Stomach (tissue), 9 donors: ENCODE results near the gene EFNA4. TPM values are rescaled to one million over a fixed set of nuclear protein-coding genes. Genes with fewer than 3 reads are reported as not detected.

ENCODE experiments used
- DNase-seq, 2 donors: peaks; one replicate each; pipeline versions ENCODE4 v3.0.0 to v3.0.0-alpha.2; 2013 to 2019
- H3K27ac ChIP-seq, 5 donors: fragments of 200-600 bp in 4 of 5; sonication (generic) in 4 of 5; one replicate each; pipeline ENCODE4 v1.5.1; 2013 to 2019; ENCODE audit warnings: mild to moderate bottlenecking in 1 of 5, moderate library complexity in 1 of 5
- H3K27me3 ChIP-seq, 3 donors: fragments of 200-600 bp; sonication (generic); one replicate each; pipeline ENCODE4 v1.5.1; 2017 to 2019; ENCODE audit warnings: mixed run types in 1 of 3
- H3K36me3 ChIP-seq, 4 donors: fragments of 200-600 bp; sonication (generic); 1 replicate in 3 of 4; 2 replicates in 1 of 4; pipeline ENCODE4 v1.5.1; 2016 to 2019
- H3K4me1 ChIP-seq, 4 donors: fragments of 200-600 bp; sonication (generic); one replicate each; pipeline ENCODE4 v1.5.1; 2016 to 2019
- H3K4me3 ChIP-seq, 4 donors: fragments of 200-600 bp; sonication (generic) in 3 of 4; one replicate each; pipeline ENCODE4 v1.5.1; 2016 to 2019; ENCODE audit warnings: mild to moderate bottlenecking in 1 of 4
- H3K9me3 ChIP-seq, 4 donors: fragments of 200-600 bp; sonication (generic); one replicate each; pipeline ENCODE4 v1.5.1; 2016 to 2019
- CTCF ChIP-seq, 7 experiments: fragments of 450-650 bp in 4 of 7; fragments of 200-600 bp in 3 of 7; sonication (generic) in 3 of 7; IDR thresholded peaks; one replicate each; pipeline ENCODE4 v1.5.1; 2016 to 2019; ENCODE audit warnings: antibody characterized with exemption in 7 of 7, control low read depth in 2 of 7, mild to moderate bottlenecking in 1 of 7
- EP300 ChIP-seq: sonication (generic); formaldehyde crosslinking; IDR thresholded peaks from one replicate; pipeline ENCODE4 v1.6.1; 2017; ENCODE audit warnings: antibody characterized with exemption
- POLR2A ChIP-seq, 4 donors: fragments of 450-650 bp; IDR thresholded peaks; one replicate each; pipeline ENCODE4 v1.6.1; 2016; ENCODE audit warnings: antibody characterized with exemption in 4 of 4, control low read depth in 2 of 4, mild to moderate bottlenecking in 1 of 4, moderate library complexity in 1 of 4
- POLR2AphosphoS5 ChIP-seq, 3 donors: sonication (generic); formaldehyde crosslinking; IDR thresholded peaks; one replicate each; pipeline ENCODE4 v1.6.1; 2016; ENCODE audit warnings: antibody characterized with exemption in 3 of 3
- WGBS, 5 donors: extraction: QIAGEN DNeasy Blood & Tissue Kit in 3 of 5; methylation state at CpG; one replicate each; pipeline versions ENCODE4 v1.1.5 to v1.1.7; 2013 to 2018; 5-methylcytosine and 5-hydroxymethylcytosine counted together
- intact Hi-C: fragments of 100-400 bp; cut with DNase I; formaldehyde crosslinking; loops from one replicate; pipeline ENCODE4 v1.15.1; 2023; ENCODE audit warnings: low total_unique reads
- polyA plus RNA-seq, 3 donors: library from polyadenylated mRNA; stranded (reverse); fragments of 200-250 nt; gene quantifications; one replicate each; pipeline ENCODE4 v1.2.3, GENCODE V29; 2013
- total RNA-seq, 5 donors: library from RNA; depleted of rRNA; stranded (reverse); fragments of >200 nt; gene quantifications; one replicate each; pipeline versions ENCODE4 v1.1.0 to v1.2.3, GENCODE V29; 2014 to 2016
- donor health status: healthy with polysubstance abuse.
- donor health status: Bipolar disorder and iron deficiency.
- donor health status: healthy.

EFNA4 gene
- total and polyA plus RNA-seq, 8 donors = 3.5 to 13.2 (median 6.2) TPM; not detected in 2

DNA sequence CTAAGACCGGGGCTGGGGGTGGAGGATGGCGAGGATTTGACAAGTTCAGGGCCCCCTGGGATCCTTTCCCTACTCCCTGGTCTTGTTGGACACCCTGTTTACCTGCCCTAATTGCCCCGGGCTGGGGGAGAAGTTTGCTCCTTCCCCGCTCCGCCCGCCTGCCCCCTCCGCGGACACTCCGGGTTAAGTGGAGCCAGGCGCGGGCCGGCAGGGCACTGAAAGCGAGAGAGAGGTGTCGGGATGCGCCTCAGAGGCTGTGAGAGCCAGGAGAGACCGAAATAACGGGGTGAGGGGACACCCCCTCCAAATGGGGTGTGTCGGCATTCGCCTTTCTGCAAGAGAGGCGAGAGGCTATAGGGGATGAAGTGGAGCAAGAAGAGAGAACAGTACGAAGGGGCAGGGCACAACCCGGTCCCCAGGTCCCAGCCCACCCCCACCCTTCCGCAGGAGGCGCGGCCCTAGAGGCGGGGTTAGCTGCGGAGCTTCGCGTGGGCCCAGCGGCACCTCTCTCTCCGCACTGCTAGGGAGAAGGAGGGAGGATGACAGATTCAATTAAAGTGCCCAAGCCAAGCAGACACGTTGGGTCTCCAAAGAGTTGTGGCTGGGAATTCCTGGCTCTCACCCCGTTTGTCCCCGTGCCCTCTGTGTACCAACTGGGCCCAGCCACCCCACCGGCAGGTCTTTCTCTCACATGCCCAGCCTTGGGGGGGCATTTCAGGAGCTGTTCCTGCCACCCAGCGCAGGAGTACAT lies 18.9 kb downstream of the EFNA4 start:
- peak overlapping the region in 3 of 4 donors; percentile 3 to 51 (median 26) for H3K4me3 ChIP-seq
- TF ChIP-seq POLR2A (IDR thresholded peaks at IDR 0.05) (no peak), CTCF (IDR thresholded peaks at IDR 0.05) (no peak), POLR2AphosphoS5 (IDR thresholded peaks at IDR 0.05) (no peak), EP300 (no peak)
- peaks cover 21 to 62% (median 57%) of the 10 kb centered on the region in 3 donors for H3K27me3 ChIP-seq
- 3 to 12% (median 5%) methylated on average over 33 to 36 of the region's 36 CpGs for WGBS, 5 donors
- H3K4me1 ChIP-seq = peaks cover 70 to 83% (median 79%) of the 10 kb centered on the region in 4 donors
- intact Hi-C loops = no loop called here
- H3K9me3 ChIP-seq = no peaks in the 10 kb centered on the region
- DNase-seq = peak in 1 of 2 donors; percentile 65
- H3K27ac ChIP-seq = no peak overlapping the region
- no peaks in the 10 kb centered on the region for H3K36me3 ChIP-seq

DNA sequence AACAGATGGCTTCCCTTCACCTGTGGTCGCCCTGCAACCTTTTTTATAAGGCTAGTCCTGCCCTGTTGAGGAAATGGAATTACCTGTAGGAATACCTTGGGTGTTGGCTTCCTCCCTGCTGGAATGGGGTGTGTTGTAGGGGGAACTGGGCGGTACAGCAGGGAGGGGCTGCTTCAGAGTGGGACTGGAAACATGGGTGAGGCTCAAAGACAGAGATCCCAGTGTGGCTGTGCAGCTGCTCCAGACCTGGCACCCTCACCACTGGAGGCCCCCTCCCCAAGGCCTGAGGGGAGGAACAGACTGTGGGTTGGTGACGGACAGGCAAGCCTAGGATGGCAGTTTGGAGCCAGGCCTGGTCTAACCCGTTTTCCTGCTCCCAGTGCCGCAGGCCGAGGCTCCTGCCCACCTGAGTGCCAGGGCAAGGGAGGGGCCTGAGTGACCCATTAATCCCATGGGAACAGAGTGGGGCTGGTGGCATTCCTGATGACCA lies 19.6 kb downstream of the EFNA4 start:
- peaks cover 70 to 80% (median 78%) of the 10 kb centered on the region in 4 donors for H3K4me1 ChIP-seq
- H3K9me3 ChIP-seq = no peaks in the 10 kb centered on the region
- H3K4me3 ChIP-seq = peak overlapping the region in 1 of 4 donors; percentile 51
- H3K27ac ChIP-seq = no peak overlapping the region
- peak in 1 of 2 donors; percentile 83 for DNase-seq
- H3K27me3 ChIP-seq = peaks cover 21 to 62% (median 57%) of the 10 kb centered on the region in 3 donors
- WGBS, 5 donors = 21 to 57% (median 38%) methylated on average over 4 to 6 of the region's 6 CpGs
- intact Hi-C loops = no loop called here
- no peaks in the 10 kb centered on the region for H3K36me3 ChIP-seq
- TF ChIP-seq POLR2AphosphoS5 (IDR thresholded peaks at IDR 0.05) (no peak), CTCF (IDR thresholded peaks at IDR 0.05) (no peak), EP300 (no peak), POLR2A (IDR thresholded peaks at IDR 0.05) (no peak)

DNA sequence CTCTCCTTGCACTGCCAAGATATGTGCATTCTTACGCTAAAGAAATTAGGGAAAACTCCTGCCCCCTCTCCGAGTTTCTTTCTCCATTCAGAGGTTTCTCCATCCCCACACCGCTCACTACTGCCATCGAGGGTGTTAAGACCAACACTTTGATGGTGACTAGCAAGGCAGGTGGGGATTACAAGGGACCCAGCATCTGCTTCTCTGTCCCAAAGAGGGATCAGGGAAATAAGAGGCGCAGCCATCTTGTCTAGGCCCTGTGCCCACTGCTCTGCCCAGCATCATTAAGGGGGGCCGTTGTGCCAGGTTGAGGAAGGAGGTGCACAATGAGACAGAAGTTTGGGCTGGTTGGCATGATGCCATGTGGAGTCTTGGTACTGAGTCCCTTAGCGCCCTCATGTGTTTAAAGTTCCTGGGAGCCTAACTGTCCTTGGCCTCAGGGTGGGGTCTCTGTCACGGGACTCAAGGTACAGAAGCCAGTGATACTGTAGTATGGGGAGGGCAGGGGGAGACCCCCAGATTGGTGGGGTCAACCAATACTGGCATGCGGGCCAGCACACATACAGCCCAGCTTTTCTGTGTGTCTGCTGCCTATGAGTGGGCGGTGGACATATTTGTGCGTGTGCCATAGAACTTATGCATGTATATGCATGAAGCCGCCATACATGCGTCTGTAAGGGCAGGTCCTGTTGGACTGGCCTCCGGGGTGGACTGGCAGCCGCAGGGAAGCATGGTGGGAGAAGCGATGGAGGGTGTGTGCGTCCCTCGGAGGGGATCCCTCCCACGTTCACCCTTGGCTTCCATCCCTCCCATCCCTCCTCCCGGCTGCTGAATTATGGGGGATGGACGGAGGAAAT lies 20.6 kb downstream of the EFNA4 start:
- H3K9me3 ChIP-seq = no peaks in the 10 kb centered on the region
- intact Hi-C loops = no loop called here
- peak overlapping the region; percentile 84 to 93 (median 89) for H3K27ac ChIP-seq
- H3K27me3 ChIP-seq = peaks cover 21 to 54% (median 51%) of the 10 kb centered on the region in 3 donors
- no peaks in the 10 kb centered on the region for H3K36me3 ChIP-seq
- 22 to 27% (median 26%) methylated on average over 20 to 21 of the region's 21 CpGs for WGBS, 5 donors
- peak overlapping the region; percentile 48 to 76 (median 60) for H3K4me3 ChIP-seq
- TF ChIP-seq POLR2A (IDR thresholded peaks at IDR 0.05) (no peak), CTCF (IDR thresholded peaks at IDR 0.05) (no peak), EP300 (no peak), POLR2AphosphoS5 (IDR thresholded peaks at IDR 0.05) (no peak)
- H3K4me1 ChIP-seq = peaks cover 63 to 70% (median 68%) of the 10 kb centered on the region in 4 donors
- peak in 1 of 2 donors; percentile 74 for DNase-seq
